ENCODE results near the gene PCDHB12.
"Not testable (repeated sequence)": the region's sequence is repeated elsewhere in the genome, so short reads cannot be mapped to it uniquely, and the experiment has no call there.

The PCDHB12 gene

GRCh38 chr5:141208478-141208877 lies at the start of gene PCDHB12:
PCDHB12 (plus strand) TSS chr5:141208719; CDS start chr5:141208908, 189 bp downstream.
- no peaks in the 10 kb centered on the region for H3K4me1 ChIP-seq (ENCODE audit: control insufficient read depth, insufficient read depth, low read length)
- no peaks in the 10 kb centered on the region for H3K27me3 ChIP-seq (ENCODE audit: control insufficient read depth, insufficient read depth, low read length)
- H3K27ac ChIP-seq (ENCODE audit: low read depth, low read length), result no peak within 1 kb of the TSS
- no peak within 1 kb of the TSS for H3K9ac ChIP-seq (ENCODE audit: low read length)
- H3K36me3 ChIP-seq (ENCODE audit: control insufficient read depth, insufficient read depth, low read length), result no peaks in the 10 kb centered on the region
- no peak within 1 kb of the TSS for H3K4me3 ChIP-seq (ENCODE audit: low read length)

GRCh38 chr5:141172381-141173204 lies 35.9 kb upstream of the PCDHB12 start, which contains the start of gene PCDHB7:
PCDHB7 (plus strand) TSS chr5:141172644; CDS start chr5:141172836, 192 bp downstream.
- peak within 1 kb of the TSS; percentile 46 for H3K4me3 ChIP-seq (ENCODE audit: low read length)
- H3K27me3 ChIP-seq (ENCODE audit: control insufficient read depth, insufficient read depth, low read length), result peaks cover 3% of the 10 kb centered on the region
- no peak within 1 kb of the TSS for H3K9ac ChIP-seq (ENCODE audit: low read length)
- no peak within 1 kb of the TSS for H3K27ac ChIP-seq (ENCODE audit: low read depth, low read length)
- H3K4me1 ChIP-seq (ENCODE audit: control insufficient read depth, insufficient read depth, low read length), result no peaks in the 10 kb centered on the region
- no peaks in the 10 kb centered on the region for H3K36me3 ChIP-seq (ENCODE audit: control insufficient read depth, insufficient read depth, low read length)

GRCh38 chr5:141174291-141175104 lies 34.0 kb upstream of the PCDHB12 start:
- not testable (repeated sequence) for H3K9ac ChIP-seq (ENCODE audit: low read length); H3K36me3 ChIP-seq (ENCODE audit: control insufficient read depth, insufficient read depth, low read length); H3K4me3 ChIP-seq (ENCODE audit: low read length); H3K4me1 ChIP-seq (ENCODE audit: control insufficient read depth, insufficient read depth, low read length); H3K27me3 ChIP-seq (ENCODE audit: control insufficient read depth, insufficient read depth, low read length); H3K27ac ChIP-seq (ENCODE audit: low read depth, low read length)

- no peak overlapping the region for H3K9ac ChIP-seq (ENCODE audit: low read length)
- no peak overlapping the region for H3K27ac ChIP-seq (ENCODE audit: low read depth, low read length)
- H3K4me3 ChIP-seq (ENCODE audit: low read length), result no peak overlapping the region
- no peaks in the 10 kb centered on the region for H3K36me3 ChIP-seq (ENCODE audit: control insufficient read depth, insufficient read depth, low read length)
- H3K27me3 ChIP-seq (ENCODE audit: control insufficient read depth, insufficient read depth, low read length), result peaks cover 3% of the 10 kb centered on the region
- H3K4me1 ChIP-seq (ENCODE audit: control insufficient read depth, insufficient read depth, low read length), result no peaks in the 10 kb centered on the region
These were observed 32.6 kb upstream of the PCDHB12 start for GRCh38 chr5:141175933-141176332.

- H3K4me1 ChIP-seq (ENCODE audit: control insufficient read depth, insufficient read depth, low read length); H3K9ac ChIP-seq (ENCODE audit: low read length); H3K36me3 ChIP-seq (ENCODE audit: control insufficient read depth, insufficient read depth, low read length); H3K27me3 ChIP-seq (ENCODE audit: control insufficient read depth, insufficient read depth, low read length); H3K4me3 ChIP-seq (ENCODE audit: low read length); H3K27ac ChIP-seq (ENCODE audit: low read depth, low read length): not testable (repeated sequence)
These were observed 30.8 kb upstream of the PCDHB12 start, which contains the start of gene PCDHB8 for GRCh38 chr5:141177577-141178191. PCDHB8 (plus strand) TSS chr5:141177790; CDS start chr5:141178035, 245 bp downstream.

- not testable (repeated sequence) for H3K27me3 ChIP-seq (ENCODE audit: control insufficient read depth, insufficient read depth, low read length); H3K36me3 ChIP-seq (ENCODE audit: control insufficient read depth, insufficient read depth, low read length); H3K4me3 ChIP-seq (ENCODE audit: low read length); H3K27ac ChIP-seq (ENCODE audit: low read depth, low read length); H3K4me1 ChIP-seq (ENCODE audit: control insufficient read depth, insufficient read depth, low read length); H3K9ac ChIP-seq (ENCODE audit: low read length)
These were observed 29.1 kb upstream of the PCDHB12 start for GRCh38 chr5:141179371-141179770.

- H3K4me3 ChIP-seq (ENCODE audit: low read length); H3K9ac ChIP-seq (ENCODE audit: low read length); H3K4me1 ChIP-seq (ENCODE audit: control insufficient read depth, insufficient read depth, low read length); H3K36me3 ChIP-seq (ENCODE audit: control insufficient read depth, insufficient read depth, low read length); H3K27me3 ChIP-seq (ENCODE audit: control insufficient read depth, insufficient read depth, low read length); H3K27ac ChIP-seq (ENCODE audit: low read depth, low read length): not testable (repeated sequence)
These were observed 28.6 kb upstream of the PCDHB12 start for GRCh38 chr5:141179876-141180275.

GRCh38 chr5:141180313-141180712 lies 28.2 kb upstream of the PCDHB12 start:
- no peak overlapping the region for H3K9ac ChIP-seq (ENCODE audit: low read length)
- H3K36me3 ChIP-seq (ENCODE audit: control insufficient read depth, insufficient read depth, low read length), result no peaks in the 10 kb centered on the region
- H3K4me1 ChIP-seq (ENCODE audit: control insufficient read depth, insufficient read depth, low read length), result no peaks in the 10 kb centered on the region
- H3K27ac ChIP-seq (ENCODE audit: low read depth, low read length), result no peak overlapping the region
- no peaks in the 10 kb centered on the region for H3K27me3 ChIP-seq (ENCODE audit: control insufficient read depth, insufficient read depth, low read length)
- no peak overlapping the region for H3K4me3 ChIP-seq (ENCODE audit: low read length)

- Histone ChIP-seq H3K27ac (ENCODE audit: low read depth, low read length) (no peak within 1 kb of the TSS), H3K4me1 (ENCODE audit: control insufficient read depth, insufficient read depth, low read length) (no peaks in the 10 kb centered on the region), H3K27me3 (ENCODE audit: control insufficient read depth, insufficient read depth, low read length) (no peaks in the 10 kb centered on the region), H3K36me3 (ENCODE audit: control insufficient read depth, insufficient read depth, low read length) (no peaks in the 10 kb centered on the region), H3K4me3 (ENCODE audit: low read length) (peak within 1 kb of the TSS; percentile 28), H3K9ac (ENCODE audit: low read length) (no peak within 1 kb of the TSS)
These were observed 26.3 kb upstream of the PCDHB12 start, which contains the start of gene PCDHB16 for GRCh38 chr5:141182248-141182647. PCDHB16 (plus strand) TSS chr5:141182387; CDS start chr5:141182560, 173 bp downstream.

- not testable (repeated sequence) for H3K27me3 ChIP-seq (ENCODE audit: control insufficient read depth, insufficient read depth, low read length); H3K36me3 ChIP-seq (ENCODE audit: control insufficient read depth, insufficient read depth, low read length)
These were observed 24.2 kb upstream of the PCDHB12 start for GRCh38 chr5:141184117-141184855.

GRCh38 chr5:141186897-141187512 lies 21.5 kb upstream of the PCDHB12 start, which contains the start of gene PCDHB9:
PCDHB9 (plus strand) TSS chr5:141187161; CDS start chr5:141187319, 158 bp downstream.
- H3K36me3 ChIP-seq (ENCODE audit: control insufficient read depth, insufficient read depth, low read length), result no peaks in the 10 kb centered on the region
- no peaks in the 10 kb centered on the region for H3K4me1 ChIP-seq (ENCODE audit: control insufficient read depth, insufficient read depth, low read length)
- H3K9ac ChIP-seq (ENCODE audit: low read length), result no peak within 1 kb of the TSS
- no peak within 1 kb of the TSS for H3K4me3 ChIP-seq (ENCODE audit: low read length)
- no peaks in the 10 kb centered on the region for H3K27me3 ChIP-seq (ENCODE audit: control insufficient read depth, insufficient read depth, low read length)
- no peak within 1 kb of the TSS for H3K27ac ChIP-seq (ENCODE audit: low read depth, low read length)

More at GRCh38 chr5:141184117-141184855, 24.2 kb upstream of the PCDHB12 start:
- not testable (repeated sequence) for H3K4me1 ChIP-seq (ENCODE audit: control insufficient read depth, insufficient read depth, low read length); H3K4me3 ChIP-seq (ENCODE audit: low read length); H3K27ac ChIP-seq (ENCODE audit: low read depth, low read length); H3K9ac ChIP-seq (ENCODE audit: low read length)
